Measurements from ENCODE around the gene PSMB7.

PSMB7 gene

GRCh38 chr9:124308606-124309491, 106.4 kb downstream of the PSMB7 start:
- Mint-ChIP-seq H3K27ac (no peak overlapping the region), H3K9me3 (no peaks in the 10 kb centered on the region), H3K4me1 (peaks cover 22% of the 10 kb centered on the region), H3K36me3 (peaks cover 6% of the 10 kb centered on the region), H3K4me3 (no peak overlapping the region)
- DNase-seq (ENCODE audit: low spot score in 2 of 2) (no peak), ATAC-seq (no peak)

GRCh38 chr9:124307379-124308030, 107.7 kb downstream of the PSMB7 start:
- H3K36me3 Mint-ChIP-seq: peaks cover 15% of the 10 kb centered on the region
- H3K27ac Mint-ChIP-seq: no peak overlapping the region
- H3K4me3 Mint-ChIP-seq: no peak overlapping the region
- peaks cover 26% of the 10 kb centered on the region for H3K4me1 Mint-ChIP-seq
- DNase-seq (ENCODE audit: low spot score in 2 of 2): no peak
- no peaks in the 10 kb centered on the region for H3K9me3 Mint-ChIP-seq
- no peak for ATAC-seq

GRCh38 chr9:124306098-124306735, 109.0 kb downstream of the PSMB7 start:
- Mint-ChIP-seq H3K27ac (peak overlapping the region; percentile 66), H3K36me3 (peaks cover 16% of the 10 kb centered on the region), H3K9me3 (no peaks in the 10 kb centered on the region), H3K4me3 (no peak overlapping the region), H3K4me1 (peaks cover 26% of the 10 kb centered on the region)
- DNase-seq (ENCODE audit: low spot score in 2 of 2) (no peak), ATAC-seq (peak; percentile 75)

GRCh38 chr9:124304285-124304684, 111.0 kb downstream of the PSMB7 start:
- peaks cover 16% of the 10 kb centered on the region for H3K36me3 Mint-ChIP-seq
- ATAC-seq (no peak), DNase-seq (ENCODE audit: low spot score in 2 of 2) (no peak)
- no peak overlapping the region for H3K27ac Mint-ChIP-seq
- H3K4me3 Mint-ChIP-seq: no peak overlapping the region
- H3K4me1 Mint-ChIP-seq: peaks cover 38% of the 10 kb centered on the region
- no peaks in the 10 kb centered on the region for H3K9me3 Mint-ChIP-seq

- no peak for ATAC-seq
- Mint-ChIP-seq H3K4me1 (peaks cover 42% of the 10 kb centered on the region), H3K36me3 (peaks cover 16% of the 10 kb centered on the region), H3K9me3 (no peaks in the 10 kb centered on the region), H3K4me3 (no peak overlapping the region), H3K27ac (no peak overlapping the region)
- no peak for DNase-seq (ENCODE audit: low spot score in 2 of 2)
Measured at GRCh38 chr9:124303762-124304161, 111.5 kb downstream of the PSMB7 start.

Data from stimulated activated effector memory CD8-positive, alpha-beta T cell treated with anti-CD3 and anti-CD28 coated beads, Interleukin-12 subunit alpha, Interleukin-12 subunit beta, amount 100 ng/mL, for 72 hours (primary cell).